GM23248 (cell line): ENCODE results near the gene ARHGAP26.

Source experiments
- EZH2 ChIP-seq: fragments of 200-600 bp; sonication (generic); IDR thresholded peaks from 2 replicates; pipeline ENCODE4 v1.6.1; 2018; ENCODE audit warnings: antibody characterized with exemption, mild to moderate bottlenecking; ENCODE audit not compliant: insufficient read depth, poor library complexity, severe bottlenecking
- EZH2phosphoT487 ChIP-seq: fragments of 200-600 bp; sonication (generic); IDR thresholded peaks from 2 replicates; pipeline ENCODE4 v1.6.1; 2018; ENCODE audit warnings: antibody characterized with exemption, moderate library complexity, mild to moderate bottlenecking, low read depth; ENCODE audit not compliant: insufficient read depth

- TF ChIP-seq EZH2phosphoT487 (no peak), EZH2 (no peak)
These were observed 187.4 kb downstream of the ARHGAP26 start for GRCh38 chr5:142957528-142957927.
